K562 (cell line): ENCODE measurements around the gene ULK1. TPM values are rescaled to one million over a fixed set of nuclear protein-coding genes. Genes with fewer than 3 reads are reported as not detected.
A peak's percentile ranks its signal among the peaks of the same experiment; 100 is the strongest.

Experiments
- CHD2 ChIP-seq: IDR thresholded peaks from 2 replicates; pipeline ENCODE4 v1.6.1; 2011; ENCODE audit warnings: low read depth, low read length
- ETV1 ChIP-seq: fragments of 450-650 bp; conservative IDR thresholded peaks from 2 replicates; pipeline ENCODE4 v1.6.1; 2016; ENCODE audit warnings: missing genetic modification characterization, control low read depth, low read depth, missing compliant biosample characterization
- HDAC2 ChIP-seq: fragments of 450-650 bp; IDR thresholded peaks from 2 replicates; pipeline ENCODE4 v1.6.1; 2016; ENCODE audit warnings: mild to moderate bottlenecking
- HDAC8 ChIP-seq: fragments of 450-650 bp; IDR thresholded peaks from 2 replicates; pipeline ENCODE4 v1.6.1; 2016; ENCODE audit warnings: mild to moderate bottlenecking, missing genetic modification characterization, moderate library complexity, missing compliant biosample characterization
- NCOR1 ChIP-seq: fragments of 450-650 bp; IDR thresholded peaks from 2 replicates; pipeline ENCODE4 v1.6.1; 2016; ENCODE audit warnings: mild to moderate bottlenecking, moderate library complexity
- NFIX ChIP-seq: fragments of 250-450 bp; sonication (Bioruptor Pico); IDR thresholded peaks from 2 replicates; pipeline ENCODE4 v1.4.0; 2020; ENCODE audit warnings: low read depth, mild to moderate bottlenecking, moderate library complexity
- NUFIP1 ChIP-seq: fragments of 450-650 bp; IDR thresholded peaks from 2 replicates; pipeline ENCODE4 v1.6.1; 2018; ENCODE audit not compliant: partially characterized antibody
- RBFOX2 ChIP-seq: fragments of 200-400 bp; formaldehyde crosslinking; IDR thresholded peaks from 2 replicates; pipeline ENCODE4 v1.6.1; 2017; ENCODE audit warnings: low read depth, mild to moderate bottlenecking, low read length, moderate library complexity
- RBM22 ChIP-seq: fragments of 200-400 bp; formaldehyde crosslinking; IDR thresholded peaks from 2 replicates; pipeline ENCODE4 v1.6.1; 2018; ENCODE audit warnings: low read length, low read depth; ENCODE audit not compliant: poor library complexity, severe bottlenecking
- RERE ChIP-seq: sonication (generic); formaldehyde crosslinking; IDR thresholded peaks from 2 replicates; pipeline ENCODE4 v1.8.0; 2023; ENCODE audit warnings: missing genetic modification reagents, mild to moderate bottlenecking, borderline replicate concordance
- SAFB2 ChIP-seq: fragments of 200-400 bp; formaldehyde crosslinking; IDR thresholded peaks from 2 replicates; pipeline ENCODE4 v1.6.1; 2018; ENCODE audit warnings: borderline replicate concordance, low read length, low read depth, moderate library complexity; ENCODE audit not compliant: severe bottlenecking
- SREBF1 ChIP-seq: fragments of 150-350 bp; IDR thresholded peaks from 2 replicates; pipeline ENCODE4 v1.6.1; 2014; ENCODE audit warnings: antibody characterized with exemption, low read depth, low read length, borderline replicate concordance
- SREBF2 ChIP-seq: sonication (generic); formaldehyde crosslinking; IDR thresholded peaks from 2 replicates; pipeline ENCODE4 v1.4.0; 2020; ENCODE audit warnings: mild to moderate bottlenecking, missing genetic modification reagents
- TAL1 ChIP-seq: fragments of 450-650 bp; IDR thresholded peaks from 2 replicates; pipeline ENCODE4 v1.6.1; 2016; ENCODE audit warnings: mild to moderate bottlenecking
- TEAD4 ChIP-seq, 2 experiments: sonication (generic) in 1 of 2; formaldehyde crosslinking in 1 of 2; IDR thresholded peaks; 2 replicates each; pipeline versions ENCODE4 v1.6.1 to v1.8.0; 2012 to 2022; ENCODE audit warnings: borderline replicate concordance in 1 of 2, inconsistent platforms in 1 of 2, low read length in 1 of 2, mild to moderate bottlenecking in 1 of 2, missing genetic modification reagents in 1 of 2
- WHSC1 ChIP-seq: IDR thresholded peaks from one replicate; pipeline ENCODE4 v1.6.1; 2012; ENCODE audit warnings: low read length, control low read depth, inconsistent platforms
- ZNF274 ChIP-seq: IDR thresholded peaks from 2 replicates; pipeline ENCODE4 v1.6.1; 2011; ENCODE audit warnings: low read depth, mild to moderate bottlenecking, low read length, moderate library complexity, borderline replicate concordance
- polyA plus RNA-seq, 8 experiments: library from polyadenylated mRNA; depleted of rRNA in 4 of 8; stranded (reverse) in 5 of 8; unstranded in 3 of 8; fragments of >200 nt; fragmentation: Nextera tagmentation in 2 of 8; fragmentation: Illumina TruSeq in 1 of 8; extraction: Ambion mirVana in 2 of 8; extraction: Trizol in 1 of 8; gene quantifications; 2 replicates each; pipeline versions ENCODE4 v1.2.1 to v1.2.3, GENCODE V29; 2011 to 2014; ENCODE audit warnings: inconsistent platforms in 1 of 8, missing spikeins in 1 of 8
- total RNA-seq, 7 experiments: library from RNA; depleted of rRNA in 6 of 7; stranded (reverse); fragments of >200 nt in 6 of 7; fragmentation: Illumina TruSeq in 2 of 7; extraction: Trizol in 2 of 7; gene quantifications; 2 replicates each; pipeline versions ENCODE4 v1.2.1 to v1.2.3, GENCODE V29; 2011 to 2021; ENCODE audit warnings: low replicate concordance in 1 of 7
- TF ChIP-seq, protein P1 (sequence below): fragments of 450-650 bp; IDR thresholded peaks from 2 replicates; pipeline ENCODE4 v1.7.0; 2016; ENCODE audit warnings: borderline replicate concordance

ULK1 gene
- total and polyA plus RNA-seq, 9 of the 15 experiments (the other 6 are each of a cell fraction or from before 2014, with no cell fraction given): 0.15 to 29.4 (median 2.5) TPM

GRCh38 chr12:131860472-131861260 is 33.8 kb upstream of the ULK1 start (continued):
- TF ChIP-seq, protein P1, sequence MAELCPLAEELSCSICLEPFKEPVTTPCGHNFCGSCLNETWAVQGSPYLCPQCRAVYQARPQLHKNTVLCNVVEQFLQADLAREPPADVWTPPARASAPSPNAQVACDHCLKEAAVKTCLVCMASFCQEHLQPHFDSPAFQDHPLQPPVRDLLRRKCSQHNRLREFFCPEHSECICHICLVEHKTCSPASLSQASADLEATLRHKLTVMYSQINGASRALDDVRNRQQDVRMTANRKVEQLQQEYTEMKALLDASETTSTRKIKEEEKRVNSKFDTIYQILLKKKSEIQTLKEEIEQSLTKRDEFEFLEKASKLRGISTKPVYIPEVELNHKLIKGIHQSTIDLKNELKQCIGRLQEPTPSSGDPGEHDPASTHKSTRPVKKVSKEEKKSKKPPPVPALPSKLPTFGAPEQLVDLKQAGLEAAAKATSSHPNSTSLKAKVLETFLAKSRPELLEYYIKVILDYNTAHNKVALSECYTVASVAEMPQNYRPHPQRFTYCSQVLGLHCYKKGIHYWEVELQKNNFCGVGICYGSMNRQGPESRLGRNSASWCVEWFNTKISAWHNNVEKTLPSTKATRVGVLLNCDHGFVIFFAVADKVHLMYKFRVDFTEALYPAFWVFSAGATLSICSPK: no peak
- peak; percentile 48 for TF ChIP-seq RBM22
- no peak; the same call in 1 of the 2 replicates for TF ChIP-seq ETV1
- TF ChIP-seq RERE (CRISPR knock-in tag): no peak
- peak; percentile 92 for TF ChIP-seq RBFOX2
- TF ChIP-seq NFIX (CRISPR knock-in tag): no peak
- TF ChIP-seq NCOR1: peak; percentile 10; the same call in 1 of the 2 replicates
- TF ChIP-seq SAFB2: no peak
- no peak for TF ChIP-seq WHSC1
- no peak for TF ChIP-seq SREBF1
- TF ChIP-seq CHD2: no peak
- peak; percentile 6; the same call in 1 of the 2 replicates for TF ChIP-seq TEAD4 (IDR thresholded peaks at IDR 0.05; ENCODE audit: low read length)
- TF ChIP-seq TEAD4 (CRISPR knock-in tag; IDR thresholded peaks at IDR 0.05; ENCODE audit: borderline replicate concordance): no peak
- TF ChIP-seq ZNF274: no peak
- TF ChIP-seq NUFIP1: no peak
- TF ChIP-seq HDAC2: peak; percentile 73; the same call in 1 of the 2 replicates
- no peak for TF ChIP-seq SREBF2 (CRISPR knock-in tag)
- TF ChIP-seq TAL1: no peak
- 0 out of 2 replicates have a peak, but pooled peaks have one; percentile 30 for TF ChIP-seq HDAC8 (tag)
